LHCN-M2 (cell line): Measurements from ENCODE around the gene CD300LG. TPM values are rescaled to one million over a fixed set of nuclear protein-coding genes. Genes with fewer than 3 reads are reported as not detected.

Experiments used
- DNase-seq: peaks from one replicate; pipeline ENCODE4 v3.0.0-alpha.2; 2012; ENCODE audit warnings: low read depth
- total RNA-seq: library from RNA; depleted of rRNA; stranded (reverse); fragments of >200 nt; gene quantifications from 2 replicates; pipeline ENCODE4 v1.2.3, GENCODE V29; 2014; rRNA removed

Gene CD300LG
- total RNA-seq, 1 experiment from 2014 or later, result not detected

GRCh38 chr17:43905400-43905984, 58.5 kb downstream of the CD300LG start:
- DNase-seq, result no peak

- DNase-seq, result peak; percentile 53
Measured at GRCh38 chr17:43905985-43906852, 59.2 kb downstream of the CD300LG start.

GRCh38 chr17:43906951-43907424, 60.0 kb downstream of the CD300LG start:
- DNase-seq, result no peak

- DNase-seq, result peak; percentile 49
Measured at GRCh38 chr17:43907425-43907981, 60.5 kb downstream of the CD300LG start, which contains the start of gene MPP2. MPP2 (minus strand) TSS chr17:43907536; CDS start chr17:43904460, 3,076 bp downstream.

- DNase-seq, result peak; percentile 60
Measured at GRCh38 chr17:43907998-43908721, 61.2 kb downstream of the CD300LG start.

- no peak for DNase-seq
Measured at GRCh38 chr17:43909537-43910231, 62.7 kb downstream of the CD300LG start.

GRCh38 chr17:43911904-43912303, 64.9 kb downstream of the CD300LG start:
- DNase-seq, result no peak

- DNase-seq, result no peak
Measured at GRCh38 chr17:43912635-43913304, 65.8 kb downstream of the CD300LG start.

Other genes starting within 250 kb of the CD300LG start
- gene MEOX1, start 185.3 kb upstream of the CD300LG start, total RNA-seq, result not detected in 2 replicates
- gene SOST, start 88.4 kb upstream of the CD300LG start, total RNA-seq, result not detected in 2 replicates
- 55.6 and 59.8 TPM in 2 replicates for gene DUSP3, start 68.2 kb upstream of the CD300LG start, total RNA-seq
- gene CFAP97D1, start 66.7 kb upstream of the CD300LG start, total RNA-seq, result under 0.01 and 0.06 TPM in 2 replicates
- 4.1 and 6.7 TPM in 2 replicates for gene MPP3, start 14.0 kb upstream of the CD300LG start, total RNA-seq
- gene MPP2, start 60.4 kb downstream of the CD300LG start, total RNA-seq, result 3.4 and 11.3 TPM in 2 replicates
- not detected in 2 replicates for gene PPY, start 95.3 kb downstream of the CD300LG start, total RNA-seq
- gene PYY, start 106.8 kb downstream of the CD300LG start, total RNA-seq, result not detected in 2 replicates
- gene NAGS, start 157.4 kb downstream of the CD300LG start, total RNA-seq, result 1.5 and 1.6 TPM in 2 replicates
- gene TMEM101, start 167.8 kb downstream of the CD300LG start, total RNA-seq, result 38.1 and 44.7 TPM in 2 replicates
- gene LSM12, start 219.5 kb downstream of the CD300LG start, total RNA-seq, result 47.0 and 51.9 TPM in 2 replicates
- gene G6PC3, start 223.6 kb downstream of the CD300LG start, total RNA-seq, result 59.8 and 67.2 TPM in 2 replicates